GM23338 (cell line): Measurements from ENCODE around the gene MYO6.

Experiments
- CTCF ChIP-seq, 2 experiments: fragments of 200-600 bp in 1 of 2; sonication (generic) in 1 of 2; conservative IDR thresholded peaks; 2 replicates each; pipeline versions ENCODE4 v1.5.1 to v1.6.1; 2016 to 2017; ENCODE audit warnings: antibody characterized with exemption in 2 of 2, low read depth in 2 of 2, mild to moderate bottlenecking in 2 of 2, moderate library complexity in 1 of 2
- ETS1 ChIP-seq: IDR thresholded peaks from 2 replicates; pipeline ENCODE4 v1.6.1; 2016; ENCODE audit warnings: antibody characterized with exemption
- EZH2phosphoT487 ChIP-seq: fragments of 200-600 bp; sonication (generic); IDR thresholded peaks from one replicate; pipeline ENCODE4 v1.8.1; 2018; ENCODE audit warnings: antibody characterized with exemption; ENCODE audit not compliant: unreplicated experiment
- POLR2AphosphoS5 ChIP-seq: IDR thresholded peaks from 2 replicates; pipeline ENCODE4 v1.6.1; 2016; ENCODE audit warnings: antibody characterized with exemption, low read depth

GRCh38 chr6:75843396-75843795 lies 94.4 kb downstream of the MYO6 start:
- TF ChIP-seq POLR2AphosphoS5 (no peak), CTCF (conservative IDR thresholded peaks at IDR 0.05; ENCODE audit: low read depth in 2 of 2) (no peak), EZH2phosphoT487 (no peak), ETS1 (no peak)
